ENCODE measurements around the gene CPEB2. TPM values are rescaled to one million over a fixed set of nuclear protein-coding genes. Genes with fewer than 3 reads are reported as not detected.

The CPEB2 gene
- total and polyA plus RNA-seq, 10 of the 15 experiments (the other 5 are each of a cell fraction or from before 2014, with no cell fraction given), result 0.73 to 8.3 (median 3.7) TPM

GRCh38 chr4:15001869-15002658, at the start of gene CPEB2 (continued):
- TF ChIP-seq CHD4 (IDR thresholded peaks at IDR 0.05), result no peak
- 0 out of 2 replicates have a peak, but pooled peaks have one; percentile 23 for TF ChIP-seq RUNX3 (IDR thresholded peaks at IDR 0.05; ENCODE audit: low read length)
- TF ChIP-seq, protein P1, sequence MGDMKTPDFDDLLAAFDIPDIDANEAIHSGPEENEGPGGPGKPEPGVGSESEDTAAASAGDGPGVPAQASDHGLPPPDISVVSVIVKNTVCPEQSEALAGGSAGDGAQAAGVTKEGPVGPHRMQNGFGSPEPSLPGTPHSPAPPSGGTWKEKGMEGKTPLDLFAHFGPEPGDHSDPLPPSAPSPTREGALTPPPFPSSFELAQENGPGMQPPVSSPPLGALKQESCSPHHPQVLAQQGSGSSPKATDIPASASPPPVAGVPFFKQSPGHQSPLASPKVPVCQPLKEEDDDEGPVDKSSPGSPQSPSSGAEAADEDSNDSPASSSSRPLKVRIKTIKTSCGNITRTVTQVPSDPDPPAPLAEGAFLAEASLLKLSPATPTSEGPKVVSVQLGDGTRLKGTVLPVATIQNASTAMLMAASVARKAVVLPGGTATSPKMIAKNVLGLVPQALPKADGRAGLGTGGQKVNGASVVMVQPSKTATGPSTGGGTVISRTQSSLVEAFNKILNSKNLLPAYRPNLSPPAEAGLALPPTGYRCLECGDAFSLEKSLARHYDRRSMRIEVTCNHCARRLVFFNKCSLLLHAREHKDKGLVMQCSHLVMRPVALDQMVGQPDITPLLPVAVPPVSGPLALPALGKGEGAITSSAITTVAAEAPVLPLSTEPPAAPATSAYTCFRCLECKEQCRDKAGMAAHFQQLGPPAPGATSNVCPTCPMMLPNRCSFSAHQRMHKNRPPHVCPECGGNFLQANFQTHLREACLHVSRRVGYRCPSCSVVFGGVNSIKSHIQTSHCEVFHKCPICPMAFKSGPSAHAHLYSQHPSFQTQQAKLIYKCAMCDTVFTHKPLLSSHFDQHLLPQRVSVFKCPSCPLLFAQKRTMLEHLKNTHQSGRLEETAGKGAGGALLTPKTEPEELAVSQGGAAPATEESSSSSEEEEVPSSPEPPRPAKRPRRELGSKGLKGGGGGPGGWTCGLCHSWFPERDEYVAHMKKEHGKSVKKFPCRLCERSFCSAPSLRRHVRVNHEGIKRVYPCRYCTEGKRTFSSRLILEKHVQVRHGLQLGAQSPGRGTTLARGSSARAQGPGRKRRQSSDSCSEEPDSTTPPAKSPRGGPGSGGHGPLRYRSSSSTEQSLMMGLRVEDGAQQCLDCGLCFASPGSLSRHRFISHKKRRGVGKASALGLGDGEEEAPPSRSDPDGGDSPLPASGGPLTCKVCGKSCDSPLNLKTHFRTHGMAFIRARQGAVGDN (IDR thresholded peaks at IDR 0.05), result peak; percentile 77
- no peak for TF ChIP-seq WRNIP1 (IDR thresholded peaks at IDR 0.05; ENCODE audit: borderline replicate concordance, low read depth, low read length)
- no peak for TF ChIP-seq NR2C2 (IDR thresholded peaks at IDR 0.05; ENCODE audit: borderline replicate concordance, control insufficient read depth, insufficient read length, low read depth)
- TF ChIP-seq, protein P2, sequence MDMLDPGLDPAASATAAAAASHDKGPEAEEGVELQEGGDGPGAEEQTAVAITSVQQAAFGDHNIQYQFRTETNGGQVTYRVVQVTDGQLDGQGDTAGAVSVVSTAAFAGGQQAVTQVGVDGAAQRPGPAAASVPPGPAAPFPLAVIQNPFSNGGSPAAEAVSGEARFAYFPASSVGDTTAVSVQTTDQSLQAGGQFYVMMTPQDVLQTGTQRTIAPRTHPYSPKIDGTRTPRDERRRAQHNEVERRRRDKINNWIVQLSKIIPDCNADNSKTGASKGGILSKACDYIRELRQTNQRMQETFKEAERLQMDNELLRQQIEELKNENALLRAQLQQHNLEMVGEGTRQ (IDR thresholded peaks at IDR 0.05; ENCODE audit: borderline replicate concordance, low read depth, low read length), result no peak
- TF ChIP-seq MYB (IDR thresholded peaks at IDR 0.05; ENCODE audit: borderline replicate concordance, low read depth, low read length), result no peak
- TF ChIP-seq SMAD5 (IDR thresholded peaks at IDR 0.05; ENCODE audit: low read depth), result peak; percentile 87
- TF ChIP-seq RCOR1 (conservative IDR thresholded peaks at IDR 0.05; ENCODE audit: low read depth, low read length), result 0 out of 2 replicates have a peak, but pooled peaks have one; percentile 49
- TF ChIP-seq MTA3 (IDR thresholded peaks at IDR 0.05; ENCODE audit: borderline replicate concordance, low read length), result no peak
- TF ChIP-seq, protein P3, sequence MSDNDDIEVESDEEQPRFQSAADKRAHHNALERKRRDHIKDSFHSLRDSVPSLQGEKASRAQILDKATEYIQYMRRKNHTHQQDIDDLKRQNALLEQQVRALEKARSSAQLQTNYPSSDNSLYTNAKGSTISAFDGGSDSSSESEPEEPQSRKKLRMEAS (IDR thresholded peaks at IDR 0.05; ENCODE audit: low read depth, low read length), result no peak
- TF ChIP-seq ZZZ3 (IDR thresholded peaks at IDR 0.05; ENCODE audit: control insufficient read depth, insufficient read length, low read depth), result no peak

Measured in GM12878 (cell line).